ENCODE measurements around the gene ACTN3. TPM values are rescaled to one million over a fixed set of nuclear protein-coding genes. Genes with fewer than 3 reads are reported as not detected.
"Not testable (repeated sequence)": the region's sequence is repeated elsewhere in the genome, so short reads cannot be mapped to it uniquely, and the experiment has no call there.

Gene ACTN3
- total RNA-seq: 13.5 TPM

- DNase-seq: no peak
Observed at GRCh38 chr11:66546368-66546965, at the start of gene ACTN3. TSS of gene ACTN3 (plus strand) at chr11:66546903. CDS start at chr11:66546938, 35 bp downstream.

- DNase-seq: no peak
Observed at GRCh38 chr11:66497206-66497605, 49.5 kb upstream of the ACTN3 start.

- no peak for DNase-seq
Observed at GRCh38 chr11:66498506-66498905, 48.2 kb upstream of the ACTN3 start.

- no peak for DNase-seq
Observed at GRCh38 chr11:66505276-66505816, 41.4 kb upstream of the ACTN3 start.

- DNase-seq: no peak
Observed at GRCh38 chr11:66509131-66509561, 37.6 kb upstream of the ACTN3 start.

GRCh38 chr11:66510271-66510989 is 36.3 kb upstream of the ACTN3 start, which contains the start of gene BBS1:
TSS of gene BBS1 (plus strand) at chr11:66510635. CDS start at chr11:66510660, 25 bp downstream.
- peak; percentile 66 for DNase-seq

- DNase-seq: no peak
Observed at GRCh38 chr11:66510990-66511339, 35.7 kb upstream of the ACTN3 start.

- no peak for DNase-seq
Observed at GRCh38 chr11:66523611-66524010, 23.1 kb upstream of the ACTN3 start.

GRCh38 chr11:66524304-66525040 is 22.2 kb upstream of the ACTN3 start:
- DNase-seq: no peak

- DNase-seq: no peak
Observed at GRCh38 chr11:66529069-66529468, 17.6 kb upstream of the ACTN3 start.

GRCh38 chr11:66529655-66530054 is 17.0 kb upstream of the ACTN3 start:
- DNase-seq: no peak

GRCh38 chr11:66530927-66531709 is 15.6 kb upstream of the ACTN3 start:
- no peak for DNase-seq

- DNase-seq: no peak
Observed at GRCh38 chr11:66531841-66532240, 14.9 kb upstream of the ACTN3 start.

- no peak for DNase-seq
Observed at GRCh38 chr11:66532784-66533183, 13.9 kb upstream of the ACTN3 start.

GRCh38 chr11:66539170-66539869 is 7.4 kb upstream of the ACTN3 start:
- no peak for DNase-seq

- no peak for DNase-seq
Observed at GRCh38 chr11:66539870-66540213, 6.9 kb upstream of the ACTN3 start.

- DNase-seq: not testable (repeated sequence)
Observed at GRCh38 chr11:66540598-66540997, 6.1 kb upstream of the ACTN3 start.

- DNase-seq: no peak
Observed at GRCh38 chr11:66541892-66542291, 4.8 kb upstream of the ACTN3 start.

- no peak for DNase-seq
Observed at GRCh38 chr11:66542362-66542761, 4.3 kb upstream of the ACTN3 start.

GRCh38 chr11:66543263-66544107 is 3.2 kb upstream of the ACTN3 start:
- peak; percentile 21 for DNase-seq

GRCh38 chr11:66544952-66545351 is 1.8 kb upstream of the ACTN3 start:
- not testable (repeated sequence) for DNase-seq
